K562 (cell line): ENCODE results near the gene KLHL15. TPM values are rescaled to one million over a fixed set of nuclear protein-coding genes. Genes with fewer than 3 reads are reported as not detected.

Experiments used
- BRCA1 ChIP-seq, 2 experiments: fragments of 450-650 bp in 1 of 2; sonication (generic) in 1 of 2; formaldehyde crosslinking in 1 of 2; IDR thresholded peaks; 2 replicates each; pipeline versions ENCODE4 v1.5.0 to v1.6.1; 2017 to 2020; ENCODE audit warnings: mild to moderate bottlenecking in 1 of 2, missing genetic modification reagents in 1 of 2
- CBX2 ChIP-seq: fragments of 200-600 bp; sonication (generic); IDR thresholded peaks from one replicate; pipeline ENCODE4 v1.6.1; 2012; ENCODE audit warnings: mild to moderate bottlenecking, low read length, inconsistent platforms; ENCODE audit not compliant: insufficient read depth, poor library complexity, severe bottlenecking
- CC2D1A ChIP-seq: fragments of 450-650 bp; IDR thresholded peaks from 2 replicates; pipeline ENCODE4 v1.6.1; 2017; ENCODE audit warnings: mild to moderate bottlenecking
- ETV5 ChIP-seq: sonication (generic); formaldehyde crosslinking; IDR thresholded peaks from 2 replicates; pipeline ENCODE4 v1.4.0; 2020; ENCODE audit warnings: low read depth, mild to moderate bottlenecking, missing genetic modification reagents
- HNRNPLL ChIP-seq: fragments of 200-400 bp; formaldehyde crosslinking; IDR thresholded peaks from 2 replicates; pipeline ENCODE4 v1.6.1; 2017; ENCODE audit warnings: low read length, low read depth, mild to moderate bottlenecking; ENCODE audit not compliant: poor library complexity, severe bottlenecking
- HNRNPUL1 ChIP-seq: fragments of 200-400 bp; formaldehyde crosslinking; IDR thresholded peaks from 2 replicates; pipeline ENCODE4 v1.6.1; 2017; ENCODE audit warnings: low read length
- KHSRP ChIP-seq: fragments of 450-650 bp; IDR thresholded peaks from 2 replicates; pipeline ENCODE4 v1.6.1; 2017
- MYC ChIP-seq, 2 experiments: fragments of 250-450 bp in 1 of 2; sonication (Bioruptor Pico) in 1 of 2; IDR thresholded peaks; 2 replicates each; pipeline versions ENCODE4 v1.5.1 to v1.6.1; 2012 to 2021; ENCODE audit warnings: low read depth in 2 of 2, borderline replicate concordance in 1 of 2, improper control_type of control experiment in 1 of 2, low read length in 1 of 2, mild to moderate bottlenecking in 1 of 2, moderate library complexity in 1 of 2
- PHB ChIP-seq: fragments of 250-450 bp; sonication (Bioruptor Pico); IDR thresholded peaks from 2 replicates; pipeline ENCODE4 v1.5.0; 2021
- PML ChIP-seq: IDR thresholded peaks from 2 replicates; pipeline ENCODE4 v1.6.1; 2012; ENCODE audit warnings: low read length, inconsistent platforms
- PURB ChIP-seq: sonication (generic); formaldehyde crosslinking; IDR thresholded peaks from 2 replicates; pipeline ENCODE4 v1.9.0; 2021; ENCODE audit warnings: low read depth, mild to moderate bottlenecking, missing genetic modification reagents
- SMAD2 ChIP-seq: fragments of 150-350 bp; IDR thresholded peaks from 2 replicates; pipeline ENCODE4 v1.6.1; 2014; ENCODE audit warnings: low read depth, mild to moderate bottlenecking, low read length
- SMARCC2 ChIP-seq: fragments of 450-650 bp; IDR thresholded peaks from 2 replicates; pipeline ENCODE4 v1.6.1; 2017; ENCODE audit warnings: antibody characterized with exemption, moderate library complexity, mild to moderate bottlenecking, low read depth
- TAF7 ChIP-seq: fragments of 450-650 bp; IDR thresholded peaks from 2 replicates; pipeline ENCODE4 v1.6.1; 2016; ENCODE audit warnings: missing genetic modification characterization, missing compliant biosample characterization
- WHSC1 ChIP-seq: IDR thresholded peaks from one replicate; pipeline ENCODE4 v1.6.1; 2012; ENCODE audit warnings: low read length, control low read depth, inconsistent platforms
- XRCC5 ChIP-seq: fragments of 200-400 bp; formaldehyde crosslinking; IDR thresholded peaks from 2 replicates; pipeline ENCODE4 v1.6.1; 2017; ENCODE audit warnings: low read depth, mild to moderate bottlenecking, low read length
- ZNF12 ChIP-seq: sonication (generic); formaldehyde crosslinking; IDR thresholded peaks from 2 replicates; pipeline ENCODE4 v1.4.0; 2020; ENCODE audit warnings: mild to moderate bottlenecking, missing genetic modification reagents
- ZNF253 ChIP-seq: fragments of 250-450 bp; sonication (Bioruptor Pico); conservative IDR thresholded peaks from 2 replicates; pipeline ENCODE4 v1.6.1; 2021; ENCODE audit warnings: mild to moderate bottlenecking
- ZNF431 ChIP-seq: sonication (generic); formaldehyde crosslinking; IDR thresholded peaks from 2 replicates; pipeline ENCODE4 v1.8.0; 2022; ENCODE audit warnings: mild to moderate bottlenecking, missing genetic modification reagents
- ZNF695 ChIP-seq: fragments of 450-650 bp; formaldehyde crosslinking; IDR thresholded peaks from 2 replicates; pipeline ENCODE4 v1.4.0; 2020; ENCODE audit warnings: mild to moderate bottlenecking, moderate library complexity
- ZNF780A ChIP-seq: fragments of 250-450 bp; sonication (Bioruptor Pico); IDR thresholded peaks from 2 replicates; pipeline ENCODE4 v1.5.0; 2021; ENCODE audit warnings: mild to moderate bottlenecking
- ZSCAN29 ChIP-seq: fragments of 450-650 bp; IDR thresholded peaks from 2 replicates; pipeline ENCODE4 v1.6.1; 2017
- polyA plus RNA-seq, 8 experiments: library from polyadenylated mRNA; depleted of rRNA in 4 of 8; stranded (reverse) in 5 of 8; unstranded in 3 of 8; fragments of >200 nt; fragmentation: Nextera tagmentation in 2 of 8; fragmentation: Illumina TruSeq in 1 of 8; extraction: Ambion mirVana in 2 of 8; extraction: Trizol in 1 of 8; gene quantifications; 2 replicates each; pipeline versions ENCODE4 v1.2.1 to v1.2.3, GENCODE V29; 2011 to 2014; ENCODE audit warnings: inconsistent platforms in 1 of 8, missing spikeins in 1 of 8
- total RNA-seq, 7 experiments: library from RNA; depleted of rRNA in 6 of 7; stranded (reverse); fragments of >200 nt in 6 of 7; fragmentation: Illumina TruSeq in 2 of 7; extraction: Trizol in 2 of 7; gene quantifications; 2 replicates each; pipeline versions ENCODE4 v1.2.1 to v1.2.3, GENCODE V29; 2011 to 2021; ENCODE audit warnings: low replicate concordance in 1 of 7
- TF ChIP-seq, protein P1 (sequence below): fragments of 450-650 bp; formaldehyde crosslinking; IDR thresholded peaks from 2 replicates; pipeline ENCODE4 v1.4.0; 2020; ENCODE audit warnings: mild to moderate bottlenecking, moderate library complexity
- TF ChIP-seq, protein P2 (sequence below): fragments of 450-650 bp; formaldehyde crosslinking; IDR thresholded peaks from 2 replicates; pipeline ENCODE4 v1.4.0; 2022; ENCODE audit warnings: mild to moderate bottlenecking, moderate library complexity
- TF ChIP-seq, protein P3 (sequence below): fragments of 450-650 bp; IDR thresholded peaks from 2 replicates; pipeline ENCODE4 v1.7.0; 2016; ENCODE audit warnings: borderline replicate concordance
- TF ChIP-seq, protein P4 (sequence below): sonication (generic); formaldehyde crosslinking; IDR thresholded peaks from 2 replicates; pipeline ENCODE4 v1.5.0; 2020; ENCODE audit warnings: missing genetic modification reagents

The KLHL15 gene
- total and polyA plus RNA-seq, 9 of the 15 experiments (the other 6 are each of a cell fraction or from before 2014, with no cell fraction given): 3.0 to 12.4 (median 7.6) TPM

DNA sequence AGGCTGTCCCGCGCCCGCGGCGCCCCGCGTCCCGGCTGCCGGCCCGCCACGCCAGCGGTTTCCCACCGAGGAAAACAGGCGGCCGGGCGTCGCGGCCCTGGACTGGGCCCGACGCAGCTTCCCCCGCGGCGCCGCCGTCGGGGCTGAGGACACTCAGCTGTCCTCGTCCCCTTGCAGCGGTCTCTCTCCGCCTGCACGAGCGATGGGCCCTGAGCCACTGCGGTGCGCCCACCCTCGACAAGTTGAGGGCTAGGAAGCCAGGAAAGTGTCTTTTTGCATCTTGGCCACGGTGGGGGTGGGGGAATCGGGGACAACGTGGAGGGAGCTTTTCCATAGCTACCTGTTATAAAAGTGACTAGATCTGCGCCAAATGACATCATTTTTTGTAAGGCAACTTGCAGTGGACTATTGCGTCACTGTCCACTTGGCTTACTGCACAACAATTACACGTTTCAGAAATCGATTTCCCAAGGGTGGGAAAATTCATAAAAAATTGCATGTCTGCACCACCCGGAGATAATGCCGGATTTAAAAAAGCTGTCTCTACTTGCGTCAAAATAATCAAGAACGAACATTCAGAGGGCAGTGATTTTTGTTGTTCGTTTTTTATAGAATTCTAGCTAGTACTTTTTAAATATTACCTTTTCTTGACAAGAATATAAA, 1.1 kb downstream of the KLHL15 start (continued):
- TF ChIP-seq CC2D1A (no peak), BRCA1 (IDR thresholded peaks at IDR 0.05) (no peak), BRCA1 (CRISPR knock-in tag; IDR thresholded peaks at IDR 0.05) (no peak), HNRNPLL (no peak), SMARCC2 (peak; percentile 29; the same call in 1 of the 2 replicates), PURB (CRISPR knock-in tag) (no peak), TAF7 (peak; percentile 16; the same call in 1 of the 2 replicates), ZSCAN29 (no peak), PML (0 out of 2 replicates have a peak, but pooled peaks have one; percentile 20), ZNF780A (CRISPR knock-in tag) (no peak), HNRNPUL1 (no peak), WHSC1 (no peak), ZNF431 (CRISPR knock-in tag) (no peak), SMAD2 (no peak), CBX2 (no peak), XRCC5 (no peak), PHB (no peak), MYC (IDR thresholded peaks at IDR 0.05; ENCODE audit: low read depth, low read length) (no peak; the same call in 1 of the 2 replicates), MYC (CRISPR knock-in tag; IDR thresholded peaks at IDR 0.05; ENCODE audit: borderline replicate concordance, low read depth) (no peak), ZNF253 (CRISPR knock-in tag) (no peak), ZNF695 (CRISPR knock-in tag) (no peak), KHSRP (no peak), ETV5 (CRISPR knock-in tag) (no peak), ZNF12 (no peak)
- TF ChIP-seq, protein P1, sequence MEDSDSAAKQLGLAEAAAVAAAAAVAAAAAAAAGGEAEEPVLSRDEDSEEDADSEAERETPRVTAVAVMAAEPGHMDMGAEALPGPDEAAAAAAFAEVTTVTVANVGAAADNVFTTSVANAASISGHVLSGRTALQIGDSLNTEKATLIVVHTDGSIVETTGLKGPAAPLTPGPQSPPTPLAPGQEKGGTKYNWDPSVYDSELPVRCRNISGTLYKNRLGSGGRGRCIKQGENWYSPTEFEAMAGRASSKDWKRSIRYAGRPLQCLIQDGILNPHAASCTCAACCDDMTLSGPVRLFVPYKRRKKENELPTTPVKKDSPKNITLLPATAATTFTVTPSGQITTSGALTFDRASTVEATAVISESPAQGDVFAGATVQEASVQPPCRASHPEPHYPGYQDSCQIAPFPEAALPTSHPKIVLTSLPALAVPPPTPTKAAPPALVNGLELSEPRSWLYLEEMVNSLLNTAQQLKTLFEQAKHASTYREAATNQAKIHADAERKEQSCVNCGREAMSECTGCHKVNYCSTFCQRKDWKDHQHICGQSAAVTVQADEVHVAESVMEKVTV: no peak
- TF ChIP-seq, protein P2, sequence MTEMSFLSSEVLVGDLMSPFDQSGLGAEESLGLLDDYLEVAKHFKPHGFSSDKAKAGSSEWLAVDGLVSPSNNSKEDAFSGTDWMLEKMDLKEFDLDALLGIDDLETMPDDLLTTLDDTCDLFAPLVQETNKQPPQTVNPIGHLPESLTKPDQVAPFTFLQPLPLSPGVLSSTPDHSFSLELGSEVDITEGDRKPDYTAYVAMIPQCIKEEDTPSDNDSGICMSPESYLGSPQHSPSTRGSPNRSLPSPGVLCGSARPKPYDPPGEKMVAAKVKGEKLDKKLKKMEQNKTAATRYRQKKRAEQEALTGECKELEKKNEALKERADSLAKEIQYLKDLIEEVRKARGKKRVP (CRISPR knock-in tag): no peak
- TF ChIP-seq, protein P3, sequence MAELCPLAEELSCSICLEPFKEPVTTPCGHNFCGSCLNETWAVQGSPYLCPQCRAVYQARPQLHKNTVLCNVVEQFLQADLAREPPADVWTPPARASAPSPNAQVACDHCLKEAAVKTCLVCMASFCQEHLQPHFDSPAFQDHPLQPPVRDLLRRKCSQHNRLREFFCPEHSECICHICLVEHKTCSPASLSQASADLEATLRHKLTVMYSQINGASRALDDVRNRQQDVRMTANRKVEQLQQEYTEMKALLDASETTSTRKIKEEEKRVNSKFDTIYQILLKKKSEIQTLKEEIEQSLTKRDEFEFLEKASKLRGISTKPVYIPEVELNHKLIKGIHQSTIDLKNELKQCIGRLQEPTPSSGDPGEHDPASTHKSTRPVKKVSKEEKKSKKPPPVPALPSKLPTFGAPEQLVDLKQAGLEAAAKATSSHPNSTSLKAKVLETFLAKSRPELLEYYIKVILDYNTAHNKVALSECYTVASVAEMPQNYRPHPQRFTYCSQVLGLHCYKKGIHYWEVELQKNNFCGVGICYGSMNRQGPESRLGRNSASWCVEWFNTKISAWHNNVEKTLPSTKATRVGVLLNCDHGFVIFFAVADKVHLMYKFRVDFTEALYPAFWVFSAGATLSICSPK: no peak
- TF ChIP-seq, protein P4, sequence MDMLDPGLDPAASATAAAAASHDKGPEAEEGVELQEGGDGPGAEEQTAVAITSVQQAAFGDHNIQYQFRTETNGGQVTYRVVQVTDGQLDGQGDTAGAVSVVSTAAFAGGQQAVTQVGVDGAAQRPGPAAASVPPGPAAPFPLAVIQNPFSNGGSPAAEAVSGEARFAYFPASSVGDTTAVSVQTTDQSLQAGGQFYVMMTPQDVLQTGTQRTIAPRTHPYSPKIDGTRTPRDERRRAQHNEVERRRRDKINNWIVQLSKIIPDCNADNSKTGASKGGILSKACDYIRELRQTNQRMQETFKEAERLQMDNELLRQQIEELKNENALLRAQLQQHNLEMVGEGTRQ (CRISPR knock-in tag): no peak
